Esophagus squamous epithelium (tissue), 5 donors: Measurements from ENCODE around the gene DDX24. TPM values are rescaled to one million over a fixed set of nuclear protein-coding genes. Genes with fewer than 3 reads are reported as not detected.

Experiments used
- DNase-seq: peaks from one replicate; lab custom pipeline; 2025; lab: John Stamatoyannopoulos, UW
- H3K27ac ChIP-seq, 4 donors: fragments of 200-600 bp; sonication (generic); one replicate each; pipeline ENCODE4 v1.5.1; 2016 to 2019; ENCODE audit warnings: mild to moderate bottlenecking in 1 of 4
- H3K27me3 ChIP-seq, 4 donors: fragments of 200-600 bp; sonication (generic); 1 replicate in 3 of 4; 2 replicates in 1 of 4; pipeline versions ENCODE4 v1.5.1 to v1.6.0; 2017 to 2021; ENCODE audit warnings: antibody characterized with exemption in 1 of 4
- H3K36me3 ChIP-seq, 3 donors: fragments of 200-600 bp; sonication (generic); one replicate each; pipeline ENCODE4 v1.5.1; 2016 to 2019
- H3K4me1 ChIP-seq, 3 donors: fragments of 200-600 bp; sonication (generic); one replicate each; pipeline ENCODE4 v1.5.1; 2017 to 2019
- H3K4me3 ChIP-seq, 4 donors: fragments of 200-600 bp; sonication (generic); 1 replicate in 3 of 4; 2 replicates in 1 of 4; pipeline ENCODE4 v1.5.1; 2016 to 2019; ENCODE audit warnings: mild to moderate bottlenecking in 2 of 4, moderate library complexity in 1 of 4
- H3K9me3 ChIP-seq, 3 donors: fragments of 200-600 bp; sonication (generic); one replicate each; pipeline ENCODE4 v1.5.1; 2016 to 2019
- CTCF ChIP-seq, 6 experiments: fragments of 450-650 bp in 4 of 6; fragments of 200-600 bp in 2 of 6; sonication (generic) in 2 of 6; IDR thresholded peaks; one replicate each; pipeline ENCODE4 v1.5.1; 2016 to 2019; ENCODE audit warnings: antibody characterized with exemption in 6 of 6, mild to moderate bottlenecking in 4 of 6, moderate library complexity in 4 of 6
- POLR2A ChIP-seq, 4 donors: fragments of 450-650 bp; IDR thresholded peaks; one replicate each; pipeline ENCODE4 v1.6.1; 2017; ENCODE audit warnings: antibody characterized with exemption in 4 of 4, mild to moderate bottlenecking in 4 of 4, moderate library complexity in 3 of 4
- WGBS, 2 donors: methylation state at CpG; one replicate each; pipeline ENCODE4 v1.1.5; 2018; 5-methylcytosine and 5-hydroxymethylcytosine counted together
- intact Hi-C: fragments of 100-400 bp; cut with DNase I; formaldehyde crosslinking; loops from one replicate; pipeline ENCODE4 v1.15.0; 2022
- total RNA-seq, 4 donors: library from RNA; depleted of rRNA; stranded (reverse); fragments of >200 nt; gene quantifications; one replicate each; pipeline ENCODE4 v1.1.0, GENCODE V29; 2016
- donor health status: DM: yes; HTN: yes; CAD: no.

The DDX24 gene
- total RNA-seq, 4 donors from 2014 or later: 63.9 to 114 (median 71.9) TPM

GRCh38 chr14:94098326-94098992, 17.5 kb upstream of the DDX24 start:
- intact Hi-C loops: no loop called here
- DNase-seq: no peak
- Histone ChIP-seq H3K27ac (no peak overlapping the region), H3K9me3 (no peaks in the 10 kb centered on the region), H3K36me3 (peaks cover 0 to 21% (median 0%) of the 10 kb centered on the region in 3 donors), H3K4me3 (no peak overlapping the region), H3K4me1 (no peaks in the 10 kb centered on the region), H3K27me3 (no peaks in the 10 kb centered on the region)
- no peak for TF ChIP-seq CTCF (IDR thresholded peaks at IDR 0.05)
- TF ChIP-seq POLR2A (IDR thresholded peaks at IDR 0.05): no peak
- 69 to 75% methylated on average over 9 to 10 of the region's 10 CpGs for WGBS, 2 donors

DNA sequence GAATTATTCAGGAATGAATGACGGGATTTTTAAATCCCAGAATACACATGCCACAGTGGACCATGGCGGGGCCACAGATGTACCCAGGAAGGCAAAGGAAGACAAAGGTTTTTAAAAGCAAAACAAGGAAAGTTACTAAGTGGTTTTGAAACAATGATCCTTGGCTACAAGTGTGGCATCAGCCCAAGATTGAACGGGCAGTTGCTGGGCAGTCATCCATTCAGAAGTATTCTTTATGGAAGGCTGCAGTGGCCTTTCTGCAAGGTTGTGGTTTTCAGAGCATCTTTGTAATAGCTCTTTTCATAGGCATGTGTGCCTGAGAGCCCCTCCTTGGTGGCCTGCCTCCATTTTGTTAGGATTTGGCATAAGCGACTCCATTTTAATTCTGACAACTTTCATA, 16.1 kb upstream of the DDX24 start:
- TF ChIP-seq CTCF (IDR thresholded peaks at IDR 0.05): no peak
- TF ChIP-seq POLR2A (IDR thresholded peaks at IDR 0.05): no peak
- WGBS, 2 donors: 91 to 95% methylated on average over 4 of the region's 4 CpGs

DNA sequence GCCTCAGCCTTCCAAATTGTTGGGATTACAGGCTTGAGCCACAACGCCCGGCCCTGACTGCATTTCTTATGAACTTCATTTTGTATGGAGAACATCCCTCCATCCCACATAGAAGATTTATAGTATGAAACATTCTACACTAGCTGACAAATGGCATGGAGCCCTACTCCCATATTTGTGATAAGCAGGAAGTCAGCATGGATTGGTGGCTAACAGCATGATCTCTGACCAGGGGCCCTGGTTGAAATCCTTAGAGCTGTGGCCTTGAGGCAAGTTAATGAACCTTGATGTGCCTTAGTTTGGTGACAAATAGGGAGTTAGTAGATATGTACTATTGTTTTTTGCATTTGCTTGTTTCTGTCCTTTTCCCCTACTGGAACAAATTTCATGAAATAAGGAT, 12.4 kb upstream of the DDX24 start:
- intact Hi-C loops: no loop called here
- Histone ChIP-seq H3K27ac (no peak overlapping the region), H3K9me3 (no peaks in the 10 kb centered on the region), H3K4me1 (no peaks in the 10 kb centered on the region), H3K4me3 (no peak overlapping the region), H3K27me3 (no peaks in the 10 kb centered on the region), H3K36me3 (peaks cover 0 to 18% (median 0%) of the 10 kb centered on the region in 3 donors)
- WGBS, 2 donors: 95 to 100% methylated on average over 2 of the region's 2 CpGs
- no peak for DNase-seq
- TF ChIP-seq POLR2A (IDR thresholded peaks at IDR 0.05) (no peak), CTCF (IDR thresholded peaks at IDR 0.05) (no peak)

More for the DNA sequence above, 16.1 kb upstream of the DDX24 start:
- no peaks in the 10 kb centered on the region for H3K4me1 ChIP-seq
- H3K4me3 ChIP-seq: no peak overlapping the region
- peaks cover 0 to 21% (median 0%) of the 10 kb centered on the region in 3 donors for H3K36me3 ChIP-seq
- intact Hi-C loops: no loop called here
- H3K9me3 ChIP-seq: no peaks in the 10 kb centered on the region
- H3K27me3 ChIP-seq: no peaks in the 10 kb centered on the region
- DNase-seq: no peak
- no peak overlapping the region for H3K27ac ChIP-seq

DNA sequence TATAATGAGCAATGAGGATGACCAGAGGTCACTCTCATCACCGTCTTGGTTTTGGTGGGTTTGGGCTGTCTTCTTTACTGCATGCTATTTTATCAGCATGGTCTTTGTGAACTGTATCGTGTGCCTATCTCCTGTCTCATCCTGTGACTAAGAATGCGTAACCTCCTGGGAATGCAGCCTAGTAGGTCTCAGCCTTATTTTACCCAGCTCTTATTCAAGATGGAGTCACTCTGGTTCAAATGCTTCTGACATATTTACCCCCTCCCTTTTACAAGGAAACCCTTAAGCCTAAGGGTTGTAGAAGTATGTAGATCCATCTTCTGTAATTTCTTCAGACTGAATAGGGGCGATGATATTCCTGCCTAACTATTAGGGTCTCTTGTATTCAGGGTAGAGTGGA, 8.5 kb upstream of the DDX24 start:
- 85 to 92% methylated on average over 4 of the region's 4 CpGs for whole genome bisulfite sequencing, 2 donors
- intact Hi-C loops: no loop called here
- H3K9me3 ChIP-seq: no peaks in the 10 kb centered on the region
- no peak overlapping the region for H3K27ac ChIP-seq
- no peaks in the 10 kb centered on the region for H3K27me3 ChIP-seq
- DNase-seq: no peak
- no peak overlapping the region for H3K4me3 ChIP-seq
- H3K4me1 ChIP-seq: no peaks in the 10 kb centered on the region
- H3K36me3 ChIP-seq: no peaks in the 10 kb centered on the region
- no peak for TF ChIP-seq CTCF (IDR thresholded peaks at IDR 0.05)
- TF ChIP-seq POLR2A (IDR thresholded peaks at IDR 0.05): no peak

- H3K4me3 ChIP-seq: no peak overlapping the region
- no peaks in the 10 kb centered on the region for H3K9me3 ChIP-seq
- H3K27ac ChIP-seq: no peak overlapping the region
- no peaks in the 10 kb centered on the region for H3K36me3 ChIP-seq
- H3K4me1 ChIP-seq: no peaks in the 10 kb centered on the region
- WGBS, 2 donors: 90 to 91% methylated on average over 5 of the region's 5 CpGs
- no peak for DNase-seq
- intact Hi-C loops: no loop called here
- TF ChIP-seq CTCF (IDR thresholded peaks at IDR 0.05): no peak
- no peak for TF ChIP-seq POLR2A (IDR thresholded peaks at IDR 0.05)
- no peaks in the 10 kb centered on the region for H3K27me3 ChIP-seq
These were observed 7.5 kb upstream of the DDX24 start for GRCh38 chr14:94088516-94088915.
